Measurements from ENCODE around the gene PRPH. TPM values are rescaled to one million over a fixed set of nuclear protein-coding genes. Genes with fewer than 3 reads are reported as not detected.

Gene PRPH
- total and polyA plus RNA-seq, 2 donors (not counting 1 experiment from before 2014, with no cell fraction given): not detected

DNA sequence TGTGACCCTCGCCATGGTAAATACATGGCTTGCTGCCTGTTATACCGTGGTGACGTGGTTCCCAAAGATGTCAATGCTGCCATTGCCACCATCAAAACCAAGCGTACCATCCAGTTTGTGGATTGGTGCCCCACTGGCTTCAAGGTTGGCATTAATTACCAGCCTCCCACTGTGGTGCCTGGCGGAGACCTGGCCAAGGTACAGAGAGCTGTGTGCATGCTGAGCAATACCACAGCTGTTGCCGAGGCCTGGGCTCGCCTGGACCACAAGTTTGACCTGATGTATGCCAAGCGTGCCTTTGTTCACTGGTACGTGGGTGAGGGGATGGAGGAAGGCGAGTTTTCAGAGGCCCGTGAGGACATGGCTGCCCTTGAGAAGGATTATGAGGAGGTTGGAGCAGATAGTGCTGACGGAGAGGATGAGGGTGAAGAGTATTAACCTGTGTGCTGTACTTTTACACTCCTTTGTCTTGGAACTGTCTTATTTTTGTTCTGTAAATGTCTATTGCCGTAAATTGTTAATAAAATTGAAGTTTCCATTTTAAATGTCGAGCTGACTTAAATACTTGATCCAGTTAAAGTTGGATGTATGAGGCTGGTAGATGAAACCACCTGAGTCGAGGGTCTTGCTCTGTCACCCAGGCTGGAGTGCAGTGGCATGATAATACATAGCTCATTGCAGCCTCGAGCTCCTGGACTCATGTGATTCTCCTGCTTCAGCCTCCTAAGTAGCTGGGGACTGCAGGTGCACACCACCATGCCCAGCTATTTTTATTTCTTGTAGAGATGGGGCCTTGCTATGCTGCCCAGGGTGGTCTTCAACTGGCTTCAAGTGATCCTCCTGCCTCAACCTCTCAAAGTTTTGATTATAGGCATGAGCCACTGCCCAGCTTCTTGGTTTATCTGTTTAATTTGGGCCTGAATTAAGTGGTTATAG lies 21.9 kb upstream of the PRPH start:
- ChIA-PET POLR2A (interaction anchor here (0.6 kb wide), 1 partner anchor 264 kb away, joined by 6 read pairs; no protein-coding TSS in a partner anchor), CTCF (no interaction called here)
- intact Hi-C loops (cut with micrococcal nuclease): no loop called here
- TF ChIP-seq, protein P1, sequence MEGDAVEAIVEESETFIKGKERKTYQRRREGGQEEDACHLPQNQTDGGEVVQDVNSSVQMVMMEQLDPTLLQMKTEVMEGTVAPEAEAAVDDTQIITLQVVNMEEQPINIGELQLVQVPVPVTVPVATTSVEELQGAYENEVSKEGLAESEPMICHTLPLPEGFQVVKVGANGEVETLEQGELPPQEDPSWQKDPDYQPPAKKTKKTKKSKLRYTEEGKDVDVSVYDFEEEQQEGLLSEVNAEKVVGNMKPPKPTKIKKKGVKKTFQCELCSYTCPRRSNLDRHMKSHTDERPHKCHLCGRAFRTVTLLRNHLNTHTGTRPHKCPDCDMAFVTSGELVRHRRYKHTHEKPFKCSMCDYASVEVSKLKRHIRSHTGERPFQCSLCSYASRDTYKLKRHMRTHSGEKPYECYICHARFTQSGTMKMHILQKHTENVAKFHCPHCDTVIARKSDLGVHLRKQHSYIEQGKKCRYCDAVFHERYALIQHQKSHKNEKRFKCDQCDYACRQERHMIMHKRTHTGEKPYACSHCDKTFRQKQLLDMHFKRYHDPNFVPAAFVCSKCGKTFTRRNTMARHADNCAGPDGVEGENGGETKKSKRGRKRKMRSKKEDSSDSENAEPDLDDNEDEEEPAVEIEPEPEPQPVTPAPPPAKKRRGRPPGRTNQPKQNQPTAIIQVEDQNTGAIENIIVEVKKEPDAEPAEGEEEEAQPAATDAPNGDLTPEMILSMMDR (IDR thresholded peaks at IDR 0.05): no peak
- TF ChIP-seq EZH2 (IDR thresholded peaks at IDR 0.05; ENCODE audit: borderline replicate concordance, insufficient read depth, low read depth, low read length, poor library complexity, severe bottlenecking): no peak
- no peaks in the 10 kb centered on the region for H3K9me3 ChIP-seq (ENCODE audit: control extremely low read depth in 1 of 3, control insufficient read depth in 2 of 3, insufficient read depth in 1 of 3, low read length in 2 of 3)
- no peak for ATAC-seq (ENCODE audit: low read depth)
- WGBS (ENCODE audit: insufficient coverage): 97% methylated on average over 12 of the region's 16 CpGs
- H3K4me1 Mint-ChIP-seq: no peaks in the 10 kb centered on the region
- no peaks in the 10 kb centered on the region for H3K9me3 Mint-ChIP-seq (ENCODE audit: insufficient read depth)
- no peaks in the 10 kb centered on the region for H4K20me1 ChIP-seq (ENCODE audit: control insufficient read depth, insufficient read depth, low read length, poor library complexity, severe bottlenecking)
- no peak overlapping the region for H3K9ac ChIP-seq (ENCODE audit: low read length)
- H3K4me1 ChIP-seq (ENCODE audit: control insufficient read depth in 2 of 2, insufficient read depth in 2 of 2, low read length in 2 of 2): no peaks in the 10 kb centered on the region
- no peak overlapping the region for H3K4me3 Mint-ChIP-seq
- H3K36me3 ChIP-seq (replicated peaks in 1 of 2; ENCODE audit: control extremely low read depth in 1 of 2, control insufficient read depth in 1 of 2, extremely low read depth in 1 of 2, insufficient read depth in 2 of 2, low read length in 1 of 2): peaks cover 14 to 34% of the 10 kb centered on the region in 2 experiments
- H3K4me3 ChIP-seq (ENCODE audit: control extremely low read depth in 1 of 5, extremely low read depth in 1 of 5, insufficient read depth in 1 of 5, low read depth in 2 of 5, low read length in 4 of 5): no peak overlapping the region
- H3K27me3 Mint-ChIP-seq: no peaks in the 10 kb centered on the region
- no peaks in the 10 kb centered on the region for H3K79me2 ChIP-seq (ENCODE audit: control insufficient read depth, insufficient read depth, low read length)
- H3K27ac Mint-ChIP-seq: no peak overlapping the region
- DNase-seq: no peak
- no peak overlapping the region for H3K27ac ChIP-seq (ENCODE audit: low read length in 2 of 2)
- no peak overlapping the region for H3K4me2 ChIP-seq (replicated peaks; ENCODE audit: low read depth, low read length, poor library complexity, severe bottlenecking)
- no peaks in the 10 kb centered on the region for H3K27me3 ChIP-seq (replicated peaks in 1 of 4; ENCODE audit: control extremely low read depth in 1 of 4, control insufficient read depth in 3 of 4, insufficient read depth in 4 of 4, low read length in 3 of 4)
- H2AFZ ChIP-seq (ENCODE audit: insufficient read depth, low read depth, low read length, poor library complexity, severe bottlenecking): no peak overlapping the region

DNA sequence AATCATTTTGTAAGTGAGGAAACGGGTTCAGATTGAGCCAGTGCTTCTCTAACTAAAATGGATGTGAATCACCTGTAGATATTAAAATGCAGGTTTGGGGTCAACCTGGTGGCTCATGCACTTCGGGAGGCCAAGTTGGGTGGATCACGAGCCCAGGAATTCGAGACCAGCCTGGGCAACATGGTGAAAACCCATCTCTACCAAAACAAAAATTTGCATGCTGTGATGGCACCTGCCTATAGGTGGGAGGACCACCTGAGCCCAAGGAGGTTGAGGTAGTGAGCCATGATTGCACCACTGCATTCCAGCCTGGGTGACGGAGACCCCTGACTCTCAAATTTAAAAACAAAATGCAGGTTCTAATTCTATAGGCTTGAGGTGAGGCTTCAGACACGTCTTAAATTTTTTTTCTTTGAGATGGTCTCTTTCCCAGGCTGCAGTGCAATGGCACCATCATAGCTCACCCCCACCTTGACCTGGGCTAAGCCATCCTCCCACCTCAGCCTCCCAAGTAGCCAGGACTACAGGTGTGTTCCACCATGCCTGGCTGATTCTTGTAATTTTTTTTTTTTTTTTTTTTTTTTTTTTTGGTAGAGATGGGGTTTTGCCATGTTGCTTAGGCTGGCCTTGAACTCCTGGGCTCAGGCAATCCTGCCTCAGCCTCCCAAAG lies 21.1 kb upstream of the PRPH start:
- H3K27me3 Mint-ChIP-seq: no peaks in the 10 kb centered on the region
- ChIA-PET CTCF (no interaction called here), POLR2A (no interaction called here)

More for the DNA sequence above, 21.1 kb upstream of the PRPH start:
- no peaks in the 10 kb centered on the region for H3K4me1 ChIP-seq (ENCODE audit: control insufficient read depth in 2 of 2, insufficient read depth in 2 of 2, low read length in 2 of 2)
- no peak overlapping the region for H3K4me3 ChIP-seq (ENCODE audit: control extremely low read depth in 1 of 5, extremely low read depth in 1 of 5, insufficient read depth in 1 of 5, low read depth in 2 of 5, low read length in 4 of 5)
- H3K4me1 Mint-ChIP-seq: no peaks in the 10 kb centered on the region
- peaks cover 14 to 34% of the 10 kb centered on the region in 2 experiments for H3K36me3 ChIP-seq (replicated peaks in 1 of 2; ENCODE audit: control extremely low read depth in 1 of 2, control insufficient read depth in 1 of 2, extremely low read depth in 1 of 2, insufficient read depth in 2 of 2, low read length in 1 of 2)
- no peak overlapping the region for H3K4me3 Mint-ChIP-seq
- no peaks in the 10 kb centered on the region for H3K9me3 ChIP-seq (ENCODE audit: control extremely low read depth in 1 of 3, control insufficient read depth in 2 of 3, insufficient read depth in 1 of 3, low read length in 2 of 3)
- H3K27ac Mint-ChIP-seq: no peak overlapping the region
- TF ChIP-seq EZH2 (IDR thresholded peaks at IDR 0.05; ENCODE audit: borderline replicate concordance, insufficient read depth, low read depth, low read length, poor library complexity, severe bottlenecking): no peak
- TF ChIP-seq, protein P1 (IDR thresholded peaks at IDR 0.05): no peak
- no peaks in the 10 kb centered on the region for H3K27me3 ChIP-seq (replicated peaks in 1 of 4; ENCODE audit: control extremely low read depth in 1 of 4, control insufficient read depth in 3 of 4, insufficient read depth in 4 of 4, low read length in 3 of 4)
- ATAC-seq (ENCODE audit: low read depth) (no peak), DNase-seq (no peak)
- H3K27ac ChIP-seq (ENCODE audit: low read length in 2 of 2): no peak overlapping the region
- H3K9me3 Mint-ChIP-seq (ENCODE audit: insufficient read depth): no peaks in the 10 kb centered on the region
- H3K4me2 ChIP-seq (replicated peaks; ENCODE audit: low read depth, low read length, poor library complexity, severe bottlenecking): no peak overlapping the region
- H2AFZ ChIP-seq (ENCODE audit: insufficient read depth, low read depth, low read length, poor library complexity, severe bottlenecking): no peak overlapping the region
- no peaks in the 10 kb centered on the region for H4K20me1 ChIP-seq (ENCODE audit: control insufficient read depth, insufficient read depth, low read length, poor library complexity, severe bottlenecking)
- 100% methylated on average over 5 of the region's 6 CpGs for WGBS (ENCODE audit: insufficient coverage)
- H3K9ac ChIP-seq (ENCODE audit: low read length): no peak overlapping the region
- H3K79me2 ChIP-seq (ENCODE audit: control insufficient read depth, insufficient read depth, low read length): no peaks in the 10 kb centered on the region
- intact Hi-C loops (cut with micrococcal nuclease): no loop called here
